Measurements from ENCODE around the gene POLN. TPM values are rescaled to one million over a fixed set of nuclear protein-coding genes. Genes with fewer than 3 reads are reported as not detected.

The POLN gene
- total RNA-seq, 4 donors from 2014 or later = 0.91 to 8.0 (median 1.2) TPM

GRCh38 chr4:2105559-2105958 is 136.4 kb downstream of the POLN start:
- WGBS = 94% methylated on average over 1 of the region's 1 CpG
- H3K36me3 ChIP-seq = no peaks in the 10 kb centered on the region

DNA sequence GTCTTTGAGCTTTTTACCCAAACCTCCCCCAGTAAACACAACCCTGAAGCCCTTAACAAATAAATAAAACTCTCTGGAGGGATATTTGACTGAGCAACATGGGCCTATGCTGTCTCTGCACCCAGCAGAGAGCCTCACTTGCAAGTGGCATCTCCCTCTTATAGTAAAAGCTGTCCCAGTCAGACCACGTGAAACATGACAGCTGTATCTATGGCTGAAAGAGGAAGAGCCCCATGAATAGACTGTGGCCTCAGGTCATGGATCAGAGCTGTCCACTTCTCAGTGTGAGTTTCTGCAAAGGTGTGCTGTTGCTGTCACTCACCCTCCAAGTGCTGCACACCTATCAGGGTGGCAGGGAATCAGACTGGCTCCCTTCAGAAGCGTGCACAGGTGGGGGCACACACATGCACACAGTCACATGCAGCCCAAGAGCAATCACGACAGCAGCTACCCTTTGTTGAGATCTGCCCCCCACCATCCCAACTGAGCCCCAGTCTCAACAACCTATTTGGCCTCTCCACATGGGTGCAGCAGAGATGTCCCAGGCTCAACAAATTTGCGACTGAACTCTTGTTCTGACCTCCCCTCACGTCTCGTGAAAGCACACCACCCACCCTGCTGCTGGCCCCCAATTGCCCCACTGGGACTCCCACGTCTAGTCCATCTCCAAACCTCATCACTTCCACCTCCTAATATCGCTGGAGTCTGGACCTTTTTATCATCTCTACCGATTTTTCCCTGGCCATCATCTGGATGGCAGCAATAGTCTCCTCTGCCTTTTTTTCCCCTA is 137.2 kb downstream of the POLN start:
- no peak overlapping the region for H3K27ac ChIP-seq
- H3K27me3 ChIP-seq = no peaks in the 10 kb centered on the region
- peaks cover 16% of the 10 kb centered on the region for H3K9me3 ChIP-seq
- no peak for DNase-seq (ENCODE audit: low spot score in 2 of 2)
- H3K36me3 ChIP-seq = no peaks in the 10 kb centered on the region
- 80% methylated on average over 8 of the region's 9 CpGs for WGBS
- TF ChIP-seq EP300 (IDR thresholded peaks at IDR 0.05) (no peak), POLR2A (IDR thresholded peaks at IDR 0.05) (no peak), POLR2AphosphoS5 (IDR thresholded peaks at IDR 0.05) (no peak)
- TF ChIP-seq, protein P1, sequence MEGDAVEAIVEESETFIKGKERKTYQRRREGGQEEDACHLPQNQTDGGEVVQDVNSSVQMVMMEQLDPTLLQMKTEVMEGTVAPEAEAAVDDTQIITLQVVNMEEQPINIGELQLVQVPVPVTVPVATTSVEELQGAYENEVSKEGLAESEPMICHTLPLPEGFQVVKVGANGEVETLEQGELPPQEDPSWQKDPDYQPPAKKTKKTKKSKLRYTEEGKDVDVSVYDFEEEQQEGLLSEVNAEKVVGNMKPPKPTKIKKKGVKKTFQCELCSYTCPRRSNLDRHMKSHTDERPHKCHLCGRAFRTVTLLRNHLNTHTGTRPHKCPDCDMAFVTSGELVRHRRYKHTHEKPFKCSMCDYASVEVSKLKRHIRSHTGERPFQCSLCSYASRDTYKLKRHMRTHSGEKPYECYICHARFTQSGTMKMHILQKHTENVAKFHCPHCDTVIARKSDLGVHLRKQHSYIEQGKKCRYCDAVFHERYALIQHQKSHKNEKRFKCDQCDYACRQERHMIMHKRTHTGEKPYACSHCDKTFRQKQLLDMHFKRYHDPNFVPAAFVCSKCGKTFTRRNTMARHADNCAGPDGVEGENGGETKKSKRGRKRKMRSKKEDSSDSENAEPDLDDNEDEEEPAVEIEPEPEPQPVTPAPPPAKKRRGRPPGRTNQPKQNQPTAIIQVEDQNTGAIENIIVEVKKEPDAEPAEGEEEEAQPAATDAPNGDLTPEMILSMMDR (IDR thresholded peaks at IDR 0.05) = no peak
- no peaks in the 10 kb centered on the region for H3K4me1 ChIP-seq
- no peak overlapping the region for H3K4me3 ChIP-seq

More at GRCh38 chr4:2105559-2105958, 136.4 kb downstream of the POLN start:
- H3K4me1 ChIP-seq = no peaks in the 10 kb centered on the region
- H3K9me3 ChIP-seq = peaks cover 16% of the 10 kb centered on the region
- no peaks in the 10 kb centered on the region for H3K27me3 ChIP-seq
- H3K27ac ChIP-seq = no peak overlapping the region
- TF ChIP-seq POLR2A (IDR thresholded peaks at IDR 0.05) = no peak
- no peak for TF ChIP-seq EP300 (IDR thresholded peaks at IDR 0.05)
- TF ChIP-seq, protein P1 (IDR thresholded peaks at IDR 0.05) = no peak
- no peak for TF ChIP-seq POLR2AphosphoS5 (IDR thresholded peaks at IDR 0.05)
- DNase-seq (ENCODE audit: low spot score in 2 of 2) = no peak
- H3K4me3 ChIP-seq = no peak overlapping the region

DNA sequence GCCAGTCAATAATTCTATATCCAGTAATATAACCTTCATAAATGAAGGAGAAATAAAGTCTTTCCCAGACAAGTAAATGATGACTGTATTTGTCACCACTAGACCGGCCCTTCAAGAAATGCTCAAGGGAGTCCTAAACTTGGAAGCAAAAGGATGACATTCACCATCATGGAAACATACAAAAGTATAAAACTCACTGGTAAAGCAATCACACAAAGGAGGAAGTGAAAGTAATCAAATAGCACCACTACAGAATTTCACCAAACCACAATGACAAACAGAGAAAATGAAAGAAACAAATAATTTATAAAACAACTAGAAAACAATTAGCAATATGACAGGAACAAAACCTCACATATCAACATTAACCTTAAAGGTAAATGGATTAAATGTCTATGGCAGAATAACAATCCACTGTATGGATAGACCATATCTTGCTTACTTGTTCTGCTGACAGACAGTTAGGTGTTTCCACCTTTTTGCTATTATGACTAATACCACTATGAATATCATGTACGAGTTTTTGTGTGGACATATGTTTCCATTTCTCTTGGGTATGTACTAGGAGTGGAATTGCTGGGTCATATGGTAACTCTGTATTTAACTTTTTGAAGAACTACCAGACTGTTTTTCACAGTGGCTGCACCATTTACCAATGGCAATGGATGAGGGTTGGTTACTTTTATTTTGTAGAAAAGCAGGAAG is 137.9 kb downstream of the POLN start:
- TF ChIP-seq POLR2AphosphoS5 (IDR thresholded peaks at IDR 0.05) = no peak
- TF ChIP-seq EP300 (IDR thresholded peaks at IDR 0.05) = no peak
- TF ChIP-seq POLR2A (IDR thresholded peaks at IDR 0.05) = no peak
- TF ChIP-seq, protein P1 (IDR thresholded peaks at IDR 0.05) = no peak
- Histone ChIP-seq H3K36me3 (no peaks in the 10 kb centered on the region), H3K4me1 (no peaks in the 10 kb centered on the region), H3K4me3 (no peak overlapping the region), H3K27me3 (no peaks in the 10 kb centered on the region), H3K9me3 (peaks cover 16% of the 10 kb centered on the region), H3K27ac (no peak overlapping the region)
- DNase-seq (ENCODE audit: low spot score in 2 of 2) = no peak
- WGBS = 85% methylated on average over 2 of the region's 2 CpGs

- Histone ChIP-seq H3K4me3 (no peak overlapping the region), H3K4me1 (no peaks in the 10 kb centered on the region), H3K36me3 (no peaks in the 10 kb centered on the region), H3K27ac (no peak overlapping the region), H3K27me3 (no peaks in the 10 kb centered on the region), H3K9me3 (peaks cover 16% of the 10 kb centered on the region)
- DNase-seq (ENCODE audit: low spot score in 2 of 2) = no peak
- WGBS = 94% methylated on average over 5 of the region's 5 CpGs
- no peak for TF ChIP-seq POLR2A (IDR thresholded peaks at IDR 0.05)
- no peak for TF ChIP-seq POLR2AphosphoS5 (IDR thresholded peaks at IDR 0.05)
- TF ChIP-seq EP300 (IDR thresholded peaks at IDR 0.05) = no peak
- TF ChIP-seq, protein P1 (IDR thresholded peaks at IDR 0.05) = no peak
These were observed 138.6 kb downstream of the POLN start for GRCh38 chr4:2103127-2103842.
